Kidney (tissue), 14 donors: ENCODE results near the gene FRMD6. TPM values are rescaled to one million over a fixed set of nuclear protein-coding genes. Genes with fewer than 3 reads are reported as not detected.

Experiments
- DNase-seq, 5 donors: peaks; one replicate each; pipeline ENCODE4 v3.0.0-alpha.2; 2013 to 2020
- FAIRE-seq: peaks from 2 replicates; lab custom pipeline; 2012; peaks lifted over from hg19 to GRCh38; lab: Jason Lieb, UNC
- H3K27ac ChIP-seq, 2 donors: one replicate each; pipeline ENCODE4 v1.7.0; 2013; ENCODE audit warnings: low read depth in 2 of 2, low read length in 2 of 2, inconsistent platforms in 1 of 2
- H3K27me3 ChIP-seq: one replicate; pipeline ENCODE4 v1.7.1; 2013; ENCODE audit warnings: low read length, inconsistent platforms; ENCODE audit not compliant: control insufficient read depth, insufficient read depth
- H3K36me3 ChIP-seq, 3 donors: one replicate each; pipeline versions ENCODE4 v1.7.0 to v1.7.1; 2013; ENCODE audit warnings: low read length in 3 of 3, control low read depth in 1 of 3, inconsistent platforms in 1 of 3; ENCODE audit not compliant: insufficient read depth in 3 of 3, control insufficient read depth in 2 of 3
- H3K4me1 ChIP-seq, 3 donors: one replicate each; pipeline versions ENCODE4 v1.7.0 to v1.7.1; 2013; ENCODE audit warnings: low read length in 3 of 3, inconsistent platforms in 1 of 3, low read depth in 1 of 3; ENCODE audit not compliant: control insufficient read depth in 2 of 3, insufficient read depth in 2 of 3
- H3K4me3 ChIP-seq, 3 donors: one replicate each; pipeline versions ENCODE4 v1.7.0 to v1.8.1; 2013; ENCODE audit warnings: low read length in 3 of 3, control low read depth in 1 of 3, inconsistent platforms in 1 of 3
- H3K9ac ChIP-seq, 3 donors: one replicate each; pipeline versions ENCODE4 v1.7.0 to v1.7.1; 2013; ENCODE audit warnings: low read length in 3 of 3, control low read depth in 1 of 3, inconsistent platforms in 1 of 3
- H3K9me3 ChIP-seq, 3 donors: one replicate each; pipeline versions ENCODE4 v1.7.0 to v1.7.1; 2013; ENCODE audit warnings: low read length in 3 of 3, control low read depth in 1 of 3, inconsistent platforms in 1 of 3; ENCODE audit not compliant: control insufficient read depth in 2 of 3, insufficient read depth in 1 of 3
- intact Hi-C: fragments of 100-400 bp; cut with DNase I; formaldehyde crosslinking; loops from one replicate; pipeline ENCODE4 v1.11.1; 2022
- polyA plus RNA-seq: library from polyadenylated mRNA; stranded (reverse); fragments of 350-450 nt; fragmentation: Illumina TruSeq; extraction: RNeasy Lipid Tissue Mini Kit (QIAGEN cat#74804); gene quantifications from one replicate; pipeline ENCODE4 v1.2.3, GENCODE V29; 2014; ENCODE audit warnings: low read depth, low replicate concordance; ENCODE audit not compliant: insufficient read depth
- total RNA-seq: library from RNA; stranded (reverse); fragmentation: NEBNext Ultra II Directional; extraction: Animal tissue kit (Norgen Biotek cat#: 25700); gene quantifications from one replicate; pipeline ENCODE4 v1.2.1, GENCODE V29; 2021
- TF ChIP-seq, protein P1 (sequence below): IDR thresholded peaks from 3 replicates; pipeline ENCODE4 v1.5.1; 2012; ENCODE audit warnings: mild to moderate bottlenecking, moderate library complexity, borderline replicate concordance; ENCODE audit not compliant: insufficient read depth; ENCODE audit errors: extremely low read depth
- donor health status: control.
- donor health status: control.
- donor health status: control.
- donor health status: control.
- donor health status: control.
- donor health status: DM: yes; HTN: yes; CAD: no.
- donor health status: Normal renal cell carcinoma (clear cell type).

The FRMD6 gene
- total and polyA plus RNA-seq, 2 donors from 2014 or later: 2.4 to 16.5 TPM

- intact Hi-C loops: no loop called here
- FAIRE-seq (no peak), DNase-seq (no peak)
- Histone ChIP-seq H3K36me3 (no peaks in the 10 kb centered on the region), H3K9me3 (no peaks in the 10 kb centered on the region), H3K4me1 (no peaks in the 10 kb centered on the region), H3K4me3 (no peak overlapping the region), H3K9ac (no peak overlapping the region), H3K27ac (no peak overlapping the region), H3K27me3 (no peaks in the 10 kb centered on the region)
- TF ChIP-seq, protein P1, sequence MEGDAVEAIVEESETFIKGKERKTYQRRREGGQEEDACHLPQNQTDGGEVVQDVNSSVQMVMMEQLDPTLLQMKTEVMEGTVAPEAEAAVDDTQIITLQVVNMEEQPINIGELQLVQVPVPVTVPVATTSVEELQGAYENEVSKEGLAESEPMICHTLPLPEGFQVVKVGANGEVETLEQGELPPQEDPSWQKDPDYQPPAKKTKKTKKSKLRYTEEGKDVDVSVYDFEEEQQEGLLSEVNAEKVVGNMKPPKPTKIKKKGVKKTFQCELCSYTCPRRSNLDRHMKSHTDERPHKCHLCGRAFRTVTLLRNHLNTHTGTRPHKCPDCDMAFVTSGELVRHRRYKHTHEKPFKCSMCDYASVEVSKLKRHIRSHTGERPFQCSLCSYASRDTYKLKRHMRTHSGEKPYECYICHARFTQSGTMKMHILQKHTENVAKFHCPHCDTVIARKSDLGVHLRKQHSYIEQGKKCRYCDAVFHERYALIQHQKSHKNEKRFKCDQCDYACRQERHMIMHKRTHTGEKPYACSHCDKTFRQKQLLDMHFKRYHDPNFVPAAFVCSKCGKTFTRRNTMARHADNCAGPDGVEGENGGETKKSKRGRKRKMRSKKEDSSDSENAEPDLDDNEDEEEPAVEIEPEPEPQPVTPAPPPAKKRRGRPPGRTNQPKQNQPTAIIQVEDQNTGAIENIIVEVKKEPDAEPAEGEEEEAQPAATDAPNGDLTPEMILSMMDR: no peak
Measured at GRCh38 chr14:51663783-51664326, 12.1 kb downstream of the FRMD6 start.

- no peaks in the 10 kb centered on the region for H3K36me3 ChIP-seq
- peak; percentile 6 for FAIRE-seq
- no peak overlapping the region for H3K9ac ChIP-seq
- no peaks in the 10 kb centered on the region for H3K9me3 ChIP-seq
- H3K27me3 ChIP-seq: no peaks in the 10 kb centered on the region
- H3K27ac ChIP-seq: no peak overlapping the region
- intact Hi-C loops: no loop called here
- H3K4me1 ChIP-seq: no peaks in the 10 kb centered on the region
- DNase-seq: no peak
- no peak overlapping the region for H3K4me3 ChIP-seq
- TF ChIP-seq, protein P1: no peak
Measured at GRCh38 chr14:51666070-51666469, 14.4 kb downstream of the FRMD6 start.

GRCh38 chr14:51666826-51667225, 15.1 kb downstream of the FRMD6 start:
- H3K27me3 ChIP-seq: no peaks in the 10 kb centered on the region
- intact Hi-C loops: no loop called here
- peak in 4 of 5 donors; percentile 66 to 88 (median 80) for DNase-seq
- TF ChIP-seq, protein P1: no peak
- no peaks in the 10 kb centered on the region for H3K36me3 ChIP-seq
- no peaks in the 10 kb centered on the region for H3K4me1 ChIP-seq
- H3K4me3 ChIP-seq: no peak overlapping the region
- FAIRE-seq: no peak
- no peaks in the 10 kb centered on the region for H3K9me3 ChIP-seq
- H3K27ac ChIP-seq: no peak overlapping the region
- H3K9ac ChIP-seq: no peak overlapping the region

DNA sequence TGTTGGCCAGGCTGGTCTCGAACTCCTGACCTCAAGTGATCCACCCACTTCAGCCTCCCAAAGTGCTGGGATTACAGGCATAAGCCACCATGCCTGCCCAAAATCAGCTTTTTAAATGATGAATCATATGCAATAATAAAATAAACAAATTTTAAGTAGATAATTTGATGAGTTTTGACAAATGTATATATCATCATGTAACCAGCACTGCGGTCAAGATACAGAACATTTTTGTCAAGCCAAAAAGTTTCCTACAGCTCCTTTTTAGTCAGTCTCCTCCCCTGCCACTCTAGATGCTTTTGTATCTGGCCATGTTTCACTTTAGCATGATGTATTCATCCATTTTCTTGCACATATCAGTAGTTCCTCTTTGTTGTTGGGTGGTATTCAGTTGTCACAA, 17.2 kb downstream of the FRMD6 start:
- intact Hi-C loops: no loop called here
- Histone ChIP-seq H3K36me3 (no peaks in the 10 kb centered on the region), H3K27ac (no peak overlapping the region), H3K4me3 (no peak overlapping the region), H3K9me3 (no peaks in the 10 kb centered on the region), H3K4me1 (no peaks in the 10 kb centered on the region), H3K27me3 (no peaks in the 10 kb centered on the region), H3K9ac (no peak overlapping the region)
- DNase-seq: no peak
- FAIRE-seq: no peak
- TF ChIP-seq, protein P1: no peak
